ENCODE results near the gene PAN3. TPM values are rescaled to one million over a fixed set of nuclear protein-coding genes. Genes with fewer than 3 reads are reported as not detected.

The PAN3 gene
- total and polyA plus RNA-seq, 2 experiments from 2014 or later, result 7.8 to 25.1 TPM

GRCh38 chr13:28245465-28245864 lies 107.1 kb downstream of the PAN3 start:
- H3K4me3 ChIP-seq, result no peak overlapping the region
- H3K36me3 ChIP-seq, result peaks cover 5% of the 10 kb centered on the region
- no peaks in the 10 kb centered on the region for H3K27me3 ChIP-seq
- H3K4me1 ChIP-seq (ENCODE audit: low read depth), result no peaks in the 10 kb centered on the region
- no peaks in the 10 kb centered on the region for H3K9me3 ChIP-seq (ENCODE audit: low read depth)
- DNase-seq (ENCODE audit: low read depth in 1 of 2, low spot score in 1 of 2), result no peak
- H3K27ac ChIP-seq, result no peak overlapping the region
- TF ChIP-seq CTCF (IDR thresholded peaks at IDR 0.05; ENCODE audit: low read depth, low read length), result no peak

DNA sequence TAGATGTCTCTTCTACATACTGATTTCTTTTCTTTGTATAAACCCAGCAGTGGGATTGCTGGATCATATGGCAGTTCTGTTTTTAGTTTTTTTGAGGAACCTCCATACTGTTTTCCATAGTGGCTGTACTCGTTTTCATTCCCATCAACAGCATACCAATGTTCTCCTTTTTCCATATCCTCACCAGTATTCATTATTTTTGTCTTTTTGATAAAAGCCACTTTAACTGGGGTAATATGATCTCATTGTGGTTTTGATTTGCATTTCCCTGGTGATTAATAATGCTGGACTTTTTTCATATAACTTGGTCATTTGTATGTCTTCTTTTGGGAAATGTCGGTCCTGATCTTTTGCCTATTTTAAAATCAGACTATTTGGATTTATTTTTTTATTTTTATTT lies 108.5 kb downstream of the PAN3 start:
- H3K4me1 ChIP-seq (ENCODE audit: low read depth), result no peaks in the 10 kb centered on the region
- H3K36me3 ChIP-seq, result peaks cover 5% of the 10 kb centered on the region
- H3K9me3 ChIP-seq (ENCODE audit: low read depth), result no peaks in the 10 kb centered on the region
- H3K27me3 ChIP-seq, result no peaks in the 10 kb centered on the region
- no peak for TF ChIP-seq CTCF (IDR thresholded peaks at IDR 0.05; ENCODE audit: low read depth, low read length)
- H3K27ac ChIP-seq, result no peak overlapping the region
- H3K4me3 ChIP-seq, result no peak overlapping the region
- no peak for DNase-seq (ENCODE audit: low read depth in 1 of 2, low spot score in 1 of 2)

DNA sequence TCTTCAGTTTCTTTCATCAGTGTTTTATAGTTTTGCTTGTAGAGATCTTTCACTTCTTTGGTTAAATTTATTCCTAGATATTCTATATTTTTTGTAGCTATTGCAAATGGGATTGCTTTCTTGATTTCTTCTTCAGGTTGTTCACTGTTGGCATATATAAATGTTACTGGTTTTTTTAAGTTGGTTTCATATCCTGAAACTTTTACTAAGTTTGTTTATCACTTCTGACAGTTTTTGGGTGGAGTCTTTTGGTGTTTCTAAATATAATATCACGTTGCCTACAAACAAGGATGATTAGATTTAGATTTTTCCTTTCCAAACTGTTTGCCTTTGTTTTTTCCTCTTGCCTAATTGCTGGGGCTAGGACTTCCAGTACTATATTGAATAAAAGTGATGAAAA lies 109.7 kb downstream of the PAN3 start:
- peaks cover 2% of the 10 kb centered on the region for H3K36me3 ChIP-seq
- H3K27me3 ChIP-seq, result no peaks in the 10 kb centered on the region
- no peak overlapping the region for H3K4me3 ChIP-seq
- H3K27ac ChIP-seq, result no peak overlapping the region
- TF ChIP-seq CTCF (IDR thresholded peaks at IDR 0.05; ENCODE audit: low read depth, low read length), result no peak
- H3K4me1 ChIP-seq (ENCODE audit: low read depth), result no peaks in the 10 kb centered on the region
- DNase-seq (ENCODE audit: low read depth in 1 of 2, low spot score in 1 of 2), result no peak
- H3K9me3 ChIP-seq (ENCODE audit: low read depth), result no peaks in the 10 kb centered on the region

GRCh38 chr13:28250542-28250941 lies 112.2 kb downstream of the PAN3 start:
- TF ChIP-seq CTCF (IDR thresholded peaks at IDR 0.05; ENCODE audit: low read depth, low read length), result no peak
- no peaks in the 10 kb centered on the region for H3K4me1 ChIP-seq (ENCODE audit: low read depth)
- H3K27ac ChIP-seq, result no peak overlapping the region
- H3K36me3 ChIP-seq, result no peaks in the 10 kb centered on the region
- H3K27me3 ChIP-seq, result no peaks in the 10 kb centered on the region
- no peak overlapping the region for H3K4me3 ChIP-seq
- no peaks in the 10 kb centered on the region for H3K9me3 ChIP-seq (ENCODE audit: low read depth)
- no peak for DNase-seq (ENCODE audit: low read depth in 1 of 2, low spot score in 1 of 2)

GRCh38 chr13:28251466-28251865 lies 113.1 kb downstream of the PAN3 start:
- Histone ChIP-seq H3K4me3 (no peak overlapping the region), H3K27ac (no peak overlapping the region), H3K9me3 (ENCODE audit: low read depth) (no peaks in the 10 kb centered on the region), H3K36me3 (no peaks in the 10 kb centered on the region), H3K27me3 (no peaks in the 10 kb centered on the region), H3K4me1 (ENCODE audit: low read depth) (no peaks in the 10 kb centered on the region)
- DNase-seq (ENCODE audit: low read depth in 1 of 2, low spot score in 1 of 2), result no peak
- TF ChIP-seq CTCF (IDR thresholded peaks at IDR 0.05; ENCODE audit: low read depth, low read length), result no peak

DNA sequence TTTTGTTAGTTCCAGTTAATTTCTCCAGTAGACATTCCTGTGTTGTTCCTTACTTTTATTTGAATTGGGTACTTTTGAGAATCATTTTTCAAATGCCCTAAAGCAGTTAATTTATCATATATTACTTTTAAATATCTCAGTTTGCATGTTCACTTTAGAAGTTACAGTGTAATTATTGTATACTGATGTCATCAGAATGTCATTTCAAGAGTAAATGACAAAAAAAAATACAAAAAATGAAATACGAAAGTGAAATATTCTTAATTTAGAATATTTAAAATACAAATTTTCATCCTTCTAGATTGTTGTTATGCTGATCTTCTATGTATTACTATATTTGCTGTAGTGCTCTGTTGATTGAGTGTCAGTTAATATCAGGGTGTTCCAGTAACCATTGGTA lies 114.2 kb downstream of the PAN3 start:
- Histone ChIP-seq H3K9me3 (ENCODE audit: low read depth) (no peaks in the 10 kb centered on the region), H3K4me1 (ENCODE audit: low read depth) (no peaks in the 10 kb centered on the region), H3K27me3 (no peaks in the 10 kb centered on the region), H3K27ac (no peak overlapping the region), H3K36me3 (no peaks in the 10 kb centered on the region), H3K4me3 (no peak overlapping the region)
- DNase-seq (ENCODE audit: low read depth in 1 of 2, low spot score in 1 of 2), result no peak
- no peak for TF ChIP-seq CTCF (IDR thresholded peaks at IDR 0.05; ENCODE audit: low read depth, low read length)

Data from cardiac muscle cell (in vitro differentiated cells and primary cell).